ENCODE measurements around the gene DGKD.

DNA sequence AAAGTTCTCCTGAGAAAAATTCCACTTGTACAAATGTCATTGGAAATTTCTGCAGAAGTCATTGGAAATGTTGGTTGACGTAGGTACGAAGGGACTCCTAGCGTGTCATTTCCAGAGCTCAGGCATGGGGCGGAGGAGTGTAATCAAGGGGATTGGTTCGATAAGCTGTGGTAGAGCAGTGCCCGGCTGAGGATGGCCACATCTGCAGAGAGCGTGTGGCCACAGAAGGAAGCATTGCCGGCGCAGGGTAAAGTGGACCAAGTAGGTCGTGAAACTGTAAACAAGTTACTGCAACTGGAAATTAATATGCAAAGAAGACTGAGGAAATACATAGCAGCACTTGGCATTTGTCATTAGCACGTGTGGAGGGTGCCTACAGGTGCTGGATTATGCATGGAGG, 101.8 kb downstream of the DGKD start:
- TF ChIP-seq, protein P1, sequence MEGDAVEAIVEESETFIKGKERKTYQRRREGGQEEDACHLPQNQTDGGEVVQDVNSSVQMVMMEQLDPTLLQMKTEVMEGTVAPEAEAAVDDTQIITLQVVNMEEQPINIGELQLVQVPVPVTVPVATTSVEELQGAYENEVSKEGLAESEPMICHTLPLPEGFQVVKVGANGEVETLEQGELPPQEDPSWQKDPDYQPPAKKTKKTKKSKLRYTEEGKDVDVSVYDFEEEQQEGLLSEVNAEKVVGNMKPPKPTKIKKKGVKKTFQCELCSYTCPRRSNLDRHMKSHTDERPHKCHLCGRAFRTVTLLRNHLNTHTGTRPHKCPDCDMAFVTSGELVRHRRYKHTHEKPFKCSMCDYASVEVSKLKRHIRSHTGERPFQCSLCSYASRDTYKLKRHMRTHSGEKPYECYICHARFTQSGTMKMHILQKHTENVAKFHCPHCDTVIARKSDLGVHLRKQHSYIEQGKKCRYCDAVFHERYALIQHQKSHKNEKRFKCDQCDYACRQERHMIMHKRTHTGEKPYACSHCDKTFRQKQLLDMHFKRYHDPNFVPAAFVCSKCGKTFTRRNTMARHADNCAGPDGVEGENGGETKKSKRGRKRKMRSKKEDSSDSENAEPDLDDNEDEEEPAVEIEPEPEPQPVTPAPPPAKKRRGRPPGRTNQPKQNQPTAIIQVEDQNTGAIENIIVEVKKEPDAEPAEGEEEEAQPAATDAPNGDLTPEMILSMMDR (IDR thresholded peaks at IDR 0.05; ENCODE audit: insufficient read depth, low read depth, low read length): no peak
- TF ChIP-seq EZH2 (IDR thresholded peaks at IDR 0.05; ENCODE audit: insufficient read depth, low read length): no peak
